ENCODE data around the gene DEPDC7. TPM values are rescaled to one million over a fixed set of nuclear protein-coding genes. Genes with fewer than 3 reads are reported as not detected.

Gene DEPDC7
- total and polyA plus RNA-seq, 2 of the 8 experiments (the other 6 are each of a cell fraction or from before 2014, with no cell fraction given): 3.1 to 7.6 TPM

GRCh38 chr11:33064866-33065265 lies 49.2 kb downstream of the DEPDC7 start:
- Histone ChIP-seq H2BK120ac (replicated peaks; ENCODE audit: low read depth, low read length) (no peak overlapping the region), H3K36me3 (ENCODE audit: control insufficient read depth in 2 of 4, insufficient read depth in 4 of 4, low read length in 3 of 4) (peaks cover 0 to 10% (median 7%) of the 10 kb centered on the region in 4 experiments; a peak in 7 of 8 replicates), H4K91ac (replicated peaks; ENCODE audit: insufficient read length, low read length) (no peak overlapping the region), H3K9ac (replicated peaks in 1 of 4; ENCODE audit: extremely low read depth in 1 of 4, low read depth in 3 of 4, low read length in 3 of 4) (no peak overlapping the region), H3K9me3 (ENCODE audit: insufficient read depth in 2 of 2, low read depth in 1 of 2, low read length in 1 of 2) (no peaks in the 10 kb centered on the region), H3K4me1 (replicated peaks in 1 of 4; ENCODE audit: control insufficient read depth in 3 of 4, insufficient read depth in 4 of 4, low read length in 3 of 4) (peaks cover 0 to 3% (median 0%) of the 10 kb centered on the region in 4 experiments; a peak in 1 of 7 replicates), H3K4me3 (ENCODE audit: extremely low read depth in 1 of 4, insufficient read depth in 2 of 4, low read depth in 3 of 4, low read length in 4 of 4) (no peak overlapping the region), H3K79me1 (ENCODE audit: low read depth, low read length) (no peaks in the 10 kb centered on the region), H3K27ac (ENCODE audit: low read depth, low read length) (no peak overlapping the region), H3K14ac (ENCODE audit: insufficient read length) (no peak overlapping the region), H3K23ac (ENCODE audit: insufficient read length) (no peak overlapping the region), H3K4ac (replicated peaks; ENCODE audit: insufficient read length, low read depth, low read length) (no peak overlapping the region), H2BK15ac (ENCODE audit: low read length) (no peak overlapping the region), H2BK5ac (ENCODE audit: low read depth, low read length) (no peak overlapping the region), H3K79me2 (ENCODE audit: control insufficient read depth in 1 of 2, insufficient read depth in 2 of 2, low read length in 2 of 2) (no peaks in the 10 kb centered on the region), H4K8ac (ENCODE audit: extremely low read depth, insufficient read depth, low read length) (no peak overlapping the region), H3K23me2 (ENCODE audit: low read depth, low read length) (no peaks in the 10 kb centered on the region), H2AFZ (ENCODE audit: low read length) (no peak overlapping the region), H3K18ac (ENCODE audit: extremely low read depth, low read length) (no peak overlapping the region), H3K56ac (replicated peaks; ENCODE audit: insufficient read length, low read depth, low read length) (no peak overlapping the region), H3K4me2 (ENCODE audit: insufficient read depth in 1 of 2, low read depth in 2 of 2, low read length in 2 of 2) (no peak overlapping the region), H3K27me3 (replicated peaks in 1 of 4; ENCODE audit: control insufficient read depth in 3 of 4, extremely low read depth in 1 of 4, insufficient read depth in 3 of 4, low read length in 3 of 4) (no peaks in the 10 kb centered on the region), H2BK20ac (ENCODE audit: low read length) (no peak overlapping the region), H2BK12ac (ENCODE audit: low read depth, low read length) (no peak overlapping the region), H2AK5ac (ENCODE audit: low read depth, low read length) (no peak overlapping the region), H4K20me1 (replicated peaks in 1 of 2; ENCODE audit: control insufficient read depth in 1 of 2, insufficient read depth in 2 of 2, low read length in 2 of 2) (peaks cover 0 to 4% of the 10 kb centered on the region in 2 experiments), H4K5ac (ENCODE audit: insufficient read length, low read depth, low read length) (no peak overlapping the region)
- WGBS, 2 experiments (ENCODE audit: extremely low coverage in 1 of 2, insufficient coverage in 1 of 2, insufficient read length in 1 of 2, insufficient replicate concordance in 2 of 2, low coverage in 1 of 2, low lambda C conversion rate in 2 of 2, missing lambda C conversion rate in 1 of 2): 87% methylated on average over 5 of the region's 5 CpGs; no CpG with 5 or more reads in 1 of the 2 experiments
- ChIA-PET POLR2A (ENCODE audit: partially characterized antibody) (interaction anchor here (1.5 kb wide), 1 partner anchor 13 kb away, joined by 5 read pairs; no protein-coding TSS in a partner anchor), CTCF (ENCODE audit: partially characterized antibody) (interaction anchor here (0.6 to 4.3 kb wide), 41 partner anchors 8 to 512 kb away, joined by 3 to 28 read pairs (median 5); partner anchors contain the start of genes CCDC73, DEPDC7 and TCP11L1)
- no peak for TF ChIP-seq EP300 (IDR thresholded peaks at IDR 0.05; ENCODE audit: borderline replicate concordance in 1 of 2, low read depth in 2 of 2, low read length in 2 of 2)
- no peak for TF ChIP-seq ATF2 (IDR thresholded peaks at IDR 0.05; ENCODE audit: low read length)
- TF ChIP-seq SP1 (IDR thresholded peaks at IDR 0.05; ENCODE audit: low read depth, low read length): no peak
- TF ChIP-seq BCL11A (IDR thresholded peaks at IDR 0.05; ENCODE audit: low read depth in 2 of 2, low read length in 2 of 2): no peak
- TF ChIP-seq POU5F1 (IDR thresholded peaks at IDR 0.05; ENCODE audit: low read depth, low read length): no peak
- TF ChIP-seq CTCF (IDR thresholded peaks at IDR 0.05; ENCODE audit: control extremely low read depth in 1 of 3, insufficient read depth in 1 of 3, low read depth in 1 of 3, low read length in 3 of 3): no peak
- no peak for TF ChIP-seq JUND (IDR thresholded peaks at IDR 0.05; ENCODE audit: low read length)
- no peak for TF ChIP-seq CHD1 (IDR thresholded peaks at IDR 0.05; ENCODE audit: low read depth, low read length)
- FAIRE-seq (no peak), DNase-seq (ENCODE audit: low read depth in 1 of 2, low spot score in 2 of 2) (no peak)

Data from H1 (cell line).